ENCODE data around the gene PHLDB3. TPM values are rescaled to one million over a fixed set of nuclear protein-coding genes. Genes with fewer than 3 reads are reported as not detected.

The PHLDB3 gene
- polyA plus RNA-seq, 1 of the 3 experiments (the other 2 are of a cell fraction), result 15.6 TPM

- H4K20me1 ChIP-seq (ENCODE audit: insufficient read depth), result no peaks in the 10 kb centered on the region
- no peaks in the 10 kb centered on the region for H3K9me3 ChIP-seq
- POLR2A ChIA-PET, result no interaction called here
- no peak overlapping the region for H3K4me3 ChIP-seq (ENCODE audit: low read depth in 2 of 2, low read length in 1 of 2)
- H2AFZ ChIP-seq (ENCODE audit: low read depth), result no peak overlapping the region
- H3K9me2 ChIP-seq, result no peaks in the 10 kb centered on the region
- H3K36me3 ChIP-seq (replicated peaks in 1 of 2; ENCODE audit: control insufficient read depth in 1 of 2, insufficient read depth in 2 of 2, low read length in 1 of 2), result no peaks in the 10 kb centered on the region
- H3K27ac ChIP-seq (ENCODE audit: low read depth in 2 of 2, low read length in 1 of 2), result no peak overlapping the region
- H3K4me2 ChIP-seq, result no peak overlapping the region
- no peak overlapping the region for H3K9ac ChIP-seq
- no peak for DNase-seq
- WGBS (ENCODE audit: low lambda C conversion rate), result 85% methylated on average over 6 of the region's 6 CpGs
- TF ChIP-seq TCF12 (IDR thresholded peaks at IDR 0.05) (no peak), RFX5 (IDR thresholded peaks at IDR 0.05; ENCODE audit: low read length) (no peak), MEF2A (IDR thresholded peaks at IDR 0.05; ENCODE audit: borderline replicate concordance, low read depth) (no peak), POLR2AphosphoS5 (IDR thresholded peaks at IDR 0.05; ENCODE audit: low read depth, low read length) (no peak), CTCF (IDR thresholded peaks at IDR 0.05) (no peak), RXRA (IDR thresholded peaks at IDR 0.05; ENCODE audit: borderline replicate concordance, low read depth) (no peak), SIN3A (IDR thresholded peaks at IDR 0.05; ENCODE audit: borderline replicate concordance, low read depth, low read length) (no peak), PBX3 (IDR thresholded peaks at IDR 0.05) (no peak), MXI1 (IDR thresholded peaks at IDR 0.05; ENCODE audit: low read depth, low read length) (no peak), IRF3 (IDR thresholded peaks at IDR 0.05; ENCODE audit: low read depth, low read length) (no peak), MAX (IDR thresholded peaks at IDR 0.05; ENCODE audit: low read depth) (no peak), FOSL2 (IDR thresholded peaks at IDR 0.05; ENCODE audit: borderline replicate concordance, low read depth) (no peak), GATA2 (CRISPR knock-in tag; IDR thresholded peaks at IDR 0.05) (no peak), RCOR1 (IDR thresholded peaks at IDR 0.05; ENCODE audit: low read length) (no peak), ELF1 (IDR thresholded peaks at IDR 0.05) (no peak)
- H3K4me1 ChIP-seq (ENCODE audit: control insufficient read depth in 1 of 2, insufficient read depth in 2 of 2, low read depth in 1 of 2, low read length in 1 of 2), result no peaks in the 10 kb centered on the region
- peaks cover 3% of the 10 kb centered on the region for H3F3A ChIP-seq (replicated peaks; ENCODE audit: insufficient read depth)
- no peaks in the 10 kb centered on the region for H3K27me3 ChIP-seq (ENCODE audit: insufficient read depth)
- H3K79me2 ChIP-seq (ENCODE audit: insufficient read depth), result no peaks in the 10 kb centered on the region
- CTCF ChIA-PET, result interaction anchor here (1.2 kb wide), 1 partner anchor 115 kb away, joined by 3 read pairs; the partner anchor contains the start of gene ZNF576
Measured at GRCh38 chr19:43481701-43482100, 22.8 kb downstream of the PHLDB3 start.

All from SK-N-SH (cell line).